Measurements from ENCODE around the gene GEMIN2.
"Not testable (repeated sequence)": the region's sequence is repeated elsewhere in the genome, so short reads cannot be mapped to it uniquely, and the experiment has no call there.

GEMIN2 gene

DNA sequence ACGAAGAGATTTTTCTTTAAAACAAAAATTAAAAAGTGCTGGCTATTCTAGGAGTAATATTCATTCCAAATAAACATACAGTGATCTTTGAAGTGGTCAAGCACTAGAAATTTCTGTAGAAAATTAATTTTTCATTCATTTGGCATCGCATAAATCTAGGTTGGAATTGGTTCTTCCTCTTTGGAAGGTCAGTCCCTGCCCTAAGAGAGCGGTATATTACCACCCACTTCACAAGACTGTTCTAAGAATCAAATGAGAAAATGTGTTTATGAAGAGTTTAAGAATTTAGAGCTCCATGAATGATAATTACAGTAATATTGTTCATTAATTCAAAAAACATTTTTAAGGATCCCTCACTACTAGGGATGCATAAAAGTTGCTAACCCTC is 444 bp upstream of the GEMIN2 start:
- DNase-seq: no peak

DNA sequence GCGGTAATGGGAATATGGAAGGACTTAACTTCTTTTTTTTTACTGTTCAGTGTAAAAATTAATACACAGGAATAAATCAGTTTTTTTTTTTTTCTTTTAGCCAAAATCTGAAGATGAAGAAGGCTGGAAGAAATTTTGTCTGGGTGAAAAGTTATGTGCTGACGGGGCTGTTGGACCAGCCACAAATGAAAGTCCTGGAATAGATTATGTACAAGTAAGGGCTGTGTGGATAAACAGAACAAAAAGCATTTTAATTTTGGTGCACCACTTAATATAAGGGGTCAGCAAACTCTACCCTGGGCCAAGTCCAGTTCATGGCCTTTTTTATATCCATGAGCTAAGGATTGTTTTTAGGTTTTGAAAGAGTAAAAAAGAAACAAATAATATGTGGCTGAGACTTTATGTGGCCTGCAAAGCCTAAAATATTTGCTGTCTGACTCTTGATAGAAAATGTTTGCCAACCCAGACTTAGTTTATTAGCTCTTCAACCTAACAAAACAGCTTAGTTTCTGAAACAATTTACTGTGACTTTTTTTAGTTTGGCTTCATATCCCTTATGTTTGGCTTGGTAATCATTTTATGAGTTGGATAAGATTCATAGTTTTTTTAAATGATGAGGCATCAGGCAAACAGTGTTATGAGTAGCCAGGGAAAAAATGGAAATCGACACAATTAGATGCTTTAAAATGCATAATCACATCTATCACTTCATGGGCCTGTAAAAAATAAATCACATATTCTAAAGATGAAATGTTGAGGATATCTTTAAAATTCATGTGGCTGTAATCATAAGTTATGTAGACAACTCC is 8.4 kb downstream of the GEMIN2 start:
- no peak for DNase-seq

DNA sequence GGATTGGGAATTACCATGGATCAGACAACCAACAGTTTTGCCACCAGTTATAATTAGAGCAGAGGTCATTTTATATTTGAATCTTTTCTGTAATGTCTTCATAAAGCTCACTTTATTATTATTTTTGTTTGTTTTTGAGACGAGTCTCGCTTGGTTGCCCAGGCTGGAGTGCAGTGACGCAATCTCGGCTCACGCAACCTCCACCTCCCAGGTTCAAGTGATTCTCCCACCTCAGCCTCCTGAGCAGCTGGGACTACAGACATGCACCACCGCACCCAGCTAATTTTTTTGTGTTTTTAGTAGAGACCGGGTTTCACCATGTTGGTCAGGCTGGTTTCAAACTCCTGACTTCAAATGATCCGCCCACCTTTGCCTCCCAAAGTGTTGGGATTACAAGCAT is 23.7 kb downstream of the GEMIN2 start:
- DNase-seq: not testable (repeated sequence)

DNA sequence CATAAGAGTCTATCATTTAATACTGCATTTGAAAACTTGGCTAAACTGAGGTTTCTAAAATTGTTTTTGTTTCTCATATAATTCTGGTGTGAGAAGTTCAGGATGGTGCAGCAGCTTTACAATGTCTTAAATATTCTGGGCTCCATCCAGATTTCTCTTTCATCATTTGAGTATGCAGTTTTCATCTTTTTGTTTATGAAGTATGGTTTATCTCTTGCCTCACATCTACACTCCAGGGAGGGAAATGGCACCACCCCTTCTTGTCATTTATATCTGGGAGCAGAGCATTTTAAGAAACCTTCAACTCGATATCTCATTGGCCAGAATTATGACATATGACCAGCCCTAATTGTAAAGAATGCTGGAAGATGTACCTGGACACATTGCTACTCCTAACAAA is 24.3 kb downstream of the GEMIN2 start:
- no peak for DNase-seq

DNA sequence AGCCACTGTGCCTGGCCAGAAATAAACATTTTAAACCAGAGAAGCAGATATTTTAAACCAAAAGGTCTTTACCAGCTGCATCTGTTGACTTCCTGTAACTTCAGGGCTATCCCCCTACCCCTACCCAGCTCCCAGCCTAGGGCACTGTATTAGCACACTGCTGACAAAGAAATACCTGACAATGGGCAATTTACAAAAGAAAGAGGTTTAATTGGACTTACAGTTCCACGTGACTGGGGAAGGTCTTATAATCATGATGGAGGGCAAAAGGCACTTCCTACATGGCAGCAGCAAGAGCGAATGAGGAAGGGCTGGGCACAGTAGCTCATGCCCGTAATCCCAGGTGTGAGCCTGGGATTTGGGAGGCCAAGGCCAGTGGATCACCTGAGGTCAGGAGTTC is 26.0 kb downstream of the GEMIN2 start:
- no peak for DNase-seq

DNA sequence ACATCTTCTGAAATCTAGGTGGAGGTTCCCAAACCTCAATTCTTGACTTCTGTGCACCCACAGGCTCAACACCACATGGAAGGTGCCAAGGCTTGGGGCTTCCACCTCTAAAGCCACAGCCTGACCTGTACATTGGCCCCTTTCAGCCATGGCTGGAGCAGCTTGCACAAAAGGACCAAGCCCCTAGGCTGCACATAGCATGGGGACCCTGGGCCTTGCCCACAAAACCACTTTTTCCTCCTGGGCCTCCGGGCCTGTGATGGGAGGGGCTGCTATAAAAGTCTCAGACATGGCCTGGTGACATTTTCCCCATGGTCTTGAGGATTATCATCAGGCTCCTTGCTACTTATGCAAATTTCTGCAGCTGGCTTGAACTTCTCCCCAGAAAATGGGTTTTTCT is 27.5 kb downstream of the GEMIN2 start:
- not testable (repeated sequence) for DNase-seq

DNA sequence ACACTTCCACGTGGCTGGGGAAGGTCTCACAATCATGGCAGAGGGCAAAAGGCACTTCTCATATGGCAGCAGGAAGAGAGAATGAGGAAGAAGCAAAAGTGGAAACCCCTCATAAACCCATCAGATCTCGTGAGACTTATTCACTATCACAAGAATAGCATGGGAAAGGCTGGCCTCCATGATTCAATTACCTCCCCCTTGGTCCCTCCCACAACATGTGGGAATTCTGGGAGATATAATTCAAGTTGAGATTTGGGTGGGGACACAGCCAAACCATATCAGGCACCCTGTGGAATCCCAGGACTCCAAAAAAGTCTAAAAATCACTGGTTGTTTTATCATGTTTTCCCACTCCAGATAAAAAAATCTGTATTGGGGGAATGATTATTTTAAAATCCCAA is 29.1 kb downstream of the GEMIN2 start:
- not testable (repeated sequence) for DNase-seq

DNA sequence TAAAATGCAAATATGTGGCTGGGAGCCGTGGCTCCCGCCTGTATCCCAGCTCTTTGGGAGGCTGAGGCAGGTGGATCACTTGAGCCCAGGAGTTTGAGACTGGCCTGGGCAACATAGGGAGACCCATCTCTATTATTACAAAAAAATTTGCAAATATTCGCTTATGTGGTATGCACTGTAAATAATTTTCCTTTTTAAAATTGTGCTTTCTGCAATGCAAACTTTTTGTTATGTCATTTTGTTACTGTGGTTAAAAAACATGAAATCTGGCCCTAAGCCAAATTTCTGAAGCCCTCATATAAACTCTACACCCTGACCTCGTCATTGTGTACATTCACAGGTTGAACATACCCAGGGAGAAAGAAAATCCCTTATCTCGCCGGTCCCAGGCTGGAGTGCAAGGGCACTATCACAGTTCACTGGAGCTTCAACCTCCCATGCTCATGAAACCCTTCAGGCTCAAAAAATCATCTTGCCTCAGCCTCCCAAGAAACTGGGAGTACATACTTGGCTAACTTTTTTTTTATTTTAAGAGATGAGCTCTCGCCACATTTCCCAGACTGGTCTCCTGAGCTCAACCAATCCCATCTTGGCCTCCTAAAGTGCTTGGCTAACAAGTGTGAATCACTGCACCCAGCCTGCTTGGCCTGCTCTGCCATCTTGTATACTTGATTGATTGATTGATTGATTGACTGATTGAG is 31.3 kb downstream of the GEMIN2 start:
- no peak for DNase-seq

DNA sequence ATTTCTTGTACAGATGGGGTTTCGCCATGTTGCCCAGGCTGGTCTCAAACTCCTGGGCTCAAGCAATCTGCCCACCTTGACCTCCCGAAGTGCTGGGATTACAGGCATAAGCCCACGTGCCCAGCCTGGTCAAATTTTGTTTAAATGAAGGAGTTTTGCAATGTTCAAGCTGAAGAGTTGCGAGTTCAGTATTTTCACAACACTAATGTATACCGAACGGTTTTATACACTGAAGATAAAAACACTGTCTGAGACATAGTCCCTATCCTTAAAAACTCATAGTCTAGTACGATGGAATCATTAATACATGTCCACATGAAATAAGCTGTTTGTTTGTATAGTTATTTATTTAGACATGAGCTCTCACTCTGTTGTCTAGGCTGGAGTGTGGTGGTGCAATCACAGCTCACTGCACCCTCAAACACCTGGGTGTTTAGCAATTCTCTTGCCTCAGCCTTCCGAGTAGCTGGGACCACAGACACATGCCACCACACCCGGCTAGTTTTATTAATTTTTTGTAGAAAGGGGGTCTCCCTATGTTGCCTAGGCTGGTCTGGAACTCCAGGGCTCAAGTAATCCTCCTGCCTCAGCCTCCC is 40.6 kb downstream of the GEMIN2 start:
- no peak for DNase-seq

DNA sequence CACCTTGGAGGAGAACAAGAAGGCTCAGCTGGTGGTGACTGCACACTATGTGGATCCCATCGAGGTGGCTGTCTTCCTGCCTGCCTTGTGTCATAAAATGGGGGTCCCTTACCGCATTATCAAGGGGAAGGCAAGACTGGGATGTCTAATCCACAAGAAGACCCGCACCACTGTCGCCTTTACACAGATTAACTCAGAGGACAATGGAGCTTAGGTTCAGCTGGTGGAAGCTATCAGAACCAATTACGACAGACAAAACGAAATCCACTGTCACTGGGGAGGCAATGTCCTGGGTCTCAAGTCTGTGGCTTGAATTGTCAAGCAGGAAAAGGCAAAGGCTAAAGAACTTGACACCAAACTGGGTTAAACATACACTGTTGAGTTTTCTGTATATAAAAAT is 43.4 kb downstream of the GEMIN2 start:
- DNase-seq: peak; percentile 57

DNA sequence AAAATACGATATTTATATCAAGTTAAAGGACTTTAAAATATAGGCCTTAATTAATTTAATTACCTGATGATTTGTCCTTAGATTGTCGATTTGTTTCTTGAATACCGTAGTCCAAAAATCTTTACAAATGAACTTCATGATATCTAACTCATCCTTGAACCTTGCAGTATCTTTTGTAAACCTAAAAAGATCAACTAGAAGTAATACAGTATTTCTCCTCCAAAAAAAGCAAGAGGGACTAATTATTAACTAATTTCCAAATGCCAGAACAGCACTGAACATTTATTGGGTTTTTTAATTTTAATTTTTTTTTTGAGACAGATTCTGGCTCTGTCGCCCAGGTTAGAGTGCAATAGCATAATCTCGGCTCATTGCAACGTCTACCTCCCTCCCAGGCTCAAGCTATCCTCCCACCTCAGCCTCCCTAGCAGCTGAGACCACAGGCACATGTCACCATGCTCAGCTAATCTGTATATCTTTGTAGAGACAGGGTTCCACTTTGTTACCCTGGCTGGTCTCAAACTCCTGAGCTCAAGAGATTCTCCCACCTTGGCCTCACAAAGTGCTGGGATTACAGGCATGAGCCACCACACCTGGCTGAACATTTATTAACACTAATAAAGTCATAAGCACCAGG is 44.2 kb downstream of the GEMIN2 start:
- no peak for DNase-seq

DNA sequence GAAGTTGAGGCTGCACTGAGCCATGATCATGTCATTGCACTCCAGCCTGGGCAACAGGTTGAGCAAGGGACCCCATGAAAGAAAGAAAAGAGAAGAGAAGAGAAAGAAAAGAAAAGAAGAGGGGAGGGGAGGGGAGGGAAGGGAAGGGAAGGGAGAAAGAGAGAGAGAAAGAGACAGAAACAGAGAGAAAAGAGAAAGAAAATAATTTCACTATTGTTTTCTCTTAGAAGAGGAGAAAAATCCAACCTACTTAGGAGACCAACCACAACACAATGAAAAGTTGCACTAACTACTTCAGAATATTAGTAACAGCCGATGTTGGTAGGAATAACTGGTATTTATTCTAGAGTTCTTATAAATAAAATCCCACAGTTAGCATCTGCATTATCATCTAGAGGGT is 46.4 kb downstream of the GEMIN2 start:
- no peak for DNase-seq

DNA sequence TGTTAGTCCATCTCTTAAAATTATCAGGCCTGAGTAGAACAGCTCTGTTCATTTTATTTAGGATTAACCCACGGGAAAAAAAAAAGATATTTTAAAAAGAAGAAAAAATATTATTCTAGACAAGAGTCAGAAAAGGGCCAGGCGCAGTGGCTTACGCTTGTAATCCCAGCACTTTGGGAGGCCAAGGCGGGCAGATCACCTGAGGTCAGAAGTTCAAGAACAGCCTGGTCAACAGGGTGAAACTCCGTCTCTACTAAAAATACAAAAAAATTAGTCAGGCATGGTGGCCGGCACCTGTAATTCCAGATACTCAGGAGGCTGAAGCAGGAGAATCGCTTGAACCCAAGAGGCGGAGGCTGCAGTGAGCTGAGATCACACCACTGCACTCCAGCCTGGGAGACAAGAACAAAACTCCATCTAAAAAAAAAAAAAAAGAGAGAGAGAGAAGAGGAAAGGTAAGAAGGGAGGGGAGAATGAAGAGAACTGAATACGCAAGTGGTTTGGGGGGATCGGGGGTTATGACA is 53.7 kb downstream of the GEMIN2 start:
- DNase-seq: not testable (repeated sequence)

DNA sequence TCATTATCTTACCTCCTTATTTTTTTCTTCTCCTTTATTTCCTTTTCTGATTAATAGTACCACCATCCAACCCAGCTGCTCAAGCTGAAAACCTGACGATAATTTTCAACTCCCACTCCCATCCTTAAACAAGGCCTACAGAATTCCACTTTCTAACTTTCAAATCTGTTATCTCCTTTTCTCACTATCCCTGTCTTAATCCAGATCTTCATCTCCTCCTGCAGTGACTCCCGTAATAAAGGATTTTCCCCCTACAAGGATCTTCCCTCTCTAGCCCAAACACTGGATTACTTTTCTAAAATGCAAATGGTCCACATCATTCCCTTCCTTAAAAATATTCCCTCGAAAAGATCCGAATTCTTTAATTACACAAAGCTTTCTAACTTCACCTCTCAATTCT is 54.5 kb downstream of the GEMIN2 start:
- DNase-seq: no peak

DNA sequence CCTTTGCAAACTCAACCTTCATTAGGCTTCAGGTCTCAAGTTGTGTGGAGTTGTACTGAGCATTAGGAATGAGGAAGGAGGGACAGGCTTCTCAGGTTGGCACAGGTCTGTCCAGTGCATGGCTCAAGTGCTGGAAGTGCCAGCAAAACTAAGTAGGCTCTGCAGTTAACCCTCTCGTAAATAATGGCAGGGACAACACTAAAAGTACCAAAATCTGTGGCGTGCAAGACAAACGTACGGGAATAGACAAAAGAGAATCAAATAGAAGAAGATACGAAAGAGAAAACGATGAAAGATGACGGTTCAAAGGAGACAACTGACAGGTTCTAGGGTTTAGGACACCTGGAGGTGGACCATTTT is 55.4 kb downstream of the GEMIN2 start:
- no peak for DNase-seq

DNA sequence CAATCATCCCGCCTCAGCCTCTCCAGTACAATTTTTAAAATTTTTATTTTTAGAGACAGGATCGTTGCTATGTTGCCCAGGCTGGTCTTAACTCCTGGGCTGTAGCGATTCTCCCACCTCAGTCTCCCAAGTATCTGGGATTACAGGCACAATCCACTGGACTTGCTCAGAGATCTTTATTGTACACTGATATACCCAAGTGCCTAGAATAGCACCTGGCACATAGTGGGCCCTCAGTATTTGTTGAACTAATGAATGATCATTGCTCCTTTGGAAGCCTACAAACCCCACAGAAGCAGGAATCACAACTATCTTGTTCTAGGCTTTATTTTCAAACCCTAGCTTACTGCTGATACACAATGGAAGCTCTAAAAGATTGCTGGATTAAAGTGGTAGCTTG is 59.1 kb downstream of the GEMIN2 start:
- DNase-seq: no peak

DNA sequence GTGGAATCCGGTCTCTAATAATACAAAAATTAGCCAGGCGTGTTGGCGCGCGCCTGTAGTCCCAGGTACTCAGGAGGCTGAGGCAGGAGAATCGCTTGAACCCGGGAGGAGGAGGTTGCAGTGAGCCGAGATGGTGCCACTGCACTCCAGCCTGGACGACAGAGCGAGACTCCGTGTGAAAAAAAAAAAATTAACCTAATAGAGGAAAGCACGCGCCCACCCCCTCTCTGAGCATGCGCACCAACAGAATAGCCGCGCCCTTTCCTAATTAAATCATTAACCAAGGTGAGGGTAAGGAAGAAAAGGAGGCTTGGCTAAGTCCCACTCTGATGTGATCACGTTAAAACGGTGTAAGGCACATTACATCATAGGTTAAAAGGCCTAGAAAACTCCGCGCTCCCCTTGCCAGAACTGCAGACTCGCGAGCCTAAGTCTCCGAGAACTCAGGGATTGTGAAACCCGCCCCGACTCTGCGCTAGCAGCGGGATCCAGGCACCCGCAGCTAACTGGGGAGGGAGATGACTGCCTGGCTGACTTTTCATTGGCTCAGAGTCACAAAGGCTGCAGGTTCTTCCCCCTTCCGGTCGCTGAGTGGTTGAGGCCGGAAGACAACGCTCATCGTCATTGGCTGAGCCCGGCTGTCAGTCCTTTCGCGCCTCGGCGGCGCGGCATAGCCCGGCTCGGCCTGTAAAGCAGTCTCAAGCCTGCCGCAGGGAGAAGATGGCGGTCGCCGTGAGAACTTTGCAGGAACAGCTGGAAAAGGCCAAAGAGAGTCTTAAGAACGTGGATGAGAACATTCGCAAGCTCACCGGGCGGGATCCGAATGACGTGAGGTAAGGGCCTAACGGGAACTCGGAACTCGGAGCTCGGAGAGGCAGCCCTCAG is 60.7 kb downstream of the GEMIN2 start, which contains the start of gene PNN:
PNN (plus strand) TSS at position 695 of the 885 bp plus-strand sequence; CDS start at position 721, 26 bp downstream.
- peak; percentile 96 for DNase-seq

DNA sequence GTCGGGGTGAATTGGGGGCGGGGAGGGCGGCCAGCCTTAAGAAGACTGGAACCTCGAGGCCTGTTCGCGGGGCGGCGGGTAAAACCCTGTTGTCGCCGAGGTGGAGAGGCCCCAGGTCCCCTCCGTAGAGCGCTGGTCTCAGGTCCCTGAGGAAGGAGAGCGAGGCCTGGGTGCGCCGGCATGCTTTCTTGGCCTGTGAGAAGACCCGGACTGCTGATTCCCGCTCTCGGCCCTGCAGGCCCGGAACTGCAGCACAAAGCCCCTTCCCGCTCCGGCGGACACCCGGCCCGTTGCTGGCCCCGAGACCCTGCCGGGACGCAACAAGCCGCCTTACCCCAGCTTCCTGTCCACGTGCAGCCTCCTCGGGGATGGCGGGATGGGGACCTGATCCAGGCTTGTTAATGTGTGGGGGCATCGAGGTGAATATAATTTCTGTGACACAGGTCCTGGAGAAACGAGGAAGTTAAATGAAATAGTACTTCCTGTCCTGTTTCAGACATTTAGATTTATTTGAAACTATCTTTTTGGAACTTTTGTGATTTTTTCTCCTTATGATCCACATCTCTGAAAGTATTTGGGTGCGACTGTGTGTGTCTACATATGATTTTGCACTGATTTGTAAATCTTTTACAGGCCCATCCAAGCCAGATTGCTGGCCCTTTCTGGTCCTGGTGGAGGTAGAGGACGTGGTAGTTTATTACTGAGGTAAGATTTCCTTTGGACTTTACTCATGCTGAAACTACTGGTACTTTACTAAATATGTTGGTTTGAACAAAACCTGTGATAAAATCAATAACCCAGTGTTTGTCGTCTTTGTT is 61.5 kb downstream of the GEMIN2 start:
- peak; percentile 93 for DNase-seq

DNA sequence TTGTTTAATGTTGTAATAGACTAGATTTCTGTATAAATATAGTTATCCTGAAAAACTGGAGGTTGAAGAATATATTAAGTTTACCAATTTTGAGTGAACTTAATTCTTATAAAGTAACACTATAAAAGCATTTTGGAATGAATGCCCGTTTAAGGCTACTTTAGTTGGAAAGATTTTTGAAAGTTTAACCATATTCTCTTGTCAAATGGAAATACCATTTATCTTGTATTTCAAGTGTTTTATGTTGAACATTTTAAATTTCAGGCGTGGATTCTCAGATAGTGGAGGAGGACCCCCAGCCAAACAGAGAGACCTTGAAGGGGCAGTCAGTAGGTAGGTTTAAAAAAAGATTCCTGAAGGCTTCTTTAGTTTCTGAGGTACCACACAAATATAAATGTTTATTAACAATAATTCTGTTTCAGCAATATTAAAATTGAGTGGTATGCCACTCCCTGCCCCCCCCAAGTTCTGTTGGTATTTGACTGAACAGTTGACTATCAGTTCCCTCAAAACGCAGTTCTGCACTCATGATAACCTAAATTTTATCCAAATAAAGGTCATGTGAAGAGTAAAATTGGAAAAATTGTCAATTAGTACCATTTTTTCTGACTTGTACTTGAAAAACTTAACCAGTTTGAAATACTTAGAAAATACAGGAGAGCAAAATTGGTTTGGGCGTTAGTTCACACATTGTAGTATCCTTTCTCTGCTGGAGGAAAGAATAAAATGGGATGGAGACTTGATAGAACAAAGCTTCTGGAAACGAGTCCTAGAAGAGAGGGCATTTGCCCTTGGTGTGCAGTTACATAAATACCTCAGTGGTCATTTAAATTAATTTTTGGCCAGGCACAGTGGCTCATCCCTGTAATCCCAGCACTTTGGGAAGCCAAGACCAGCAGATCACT is 62.4 kb downstream of the GEMIN2 start:
- no peak for DNase-seq

DNA sequence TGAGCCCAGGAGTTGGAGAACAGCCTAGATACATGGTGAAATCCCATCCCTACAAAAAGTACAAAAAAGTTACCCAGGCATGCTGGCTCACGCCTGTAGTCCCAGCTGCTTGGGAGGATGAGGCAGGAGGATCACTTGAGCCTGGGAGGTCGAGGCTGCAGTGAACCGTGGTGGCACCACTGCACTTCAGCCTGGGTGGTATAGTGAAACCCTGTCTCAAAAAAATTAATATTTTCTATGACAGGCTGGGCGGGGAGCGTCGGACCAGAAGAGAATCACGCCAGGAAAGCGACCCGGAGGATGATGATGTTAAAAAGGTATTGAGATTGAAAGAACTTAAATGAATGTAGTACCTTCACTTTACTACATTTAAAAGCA is 63.0 kb downstream of the GEMIN2 start:
- DNase-seq: no peak
